Measurements from ENCODE around the gene RSPH1. TPM values are rescaled to one million over a fixed set of nuclear protein-coding genes. Genes with fewer than 3 reads are reported as not detected.

RSPH1 gene
- total RNA-seq, 1 experiment from 2014 or later: 2.6 TPM

GRCh38 chr21:42443181-42443785, 52.7 kb downstream of the RSPH1 start:
- in situ Hi-C loops (cut with HindIII; ENCODE audit: low pct_unique_long_range_greater_than_20kb, low sequenced_read_pairs): no loop called here
- DNase-seq (ENCODE audit: low read depth): no peak

GRCh38 chr21:42441963-42442362, 54.1 kb downstream of the RSPH1 start:
- in situ Hi-C loops (cut with HindIII; ENCODE audit: low pct_unique_long_range_greater_than_20kb, low sequenced_read_pairs): no loop called here

GRCh38 chr21:42440187-42440792, 55.7 kb downstream of the RSPH1 start:
- DNase-seq (ENCODE audit: low read depth): no peak
- in situ Hi-C loops (cut with HindIII; ENCODE audit: low pct_unique_long_range_greater_than_20kb, low sequenced_read_pairs): no loop called here

More at GRCh38 chr21:42441963-42442362, 54.1 kb downstream of the RSPH1 start:
- DNase-seq (ENCODE audit: low read depth): no peak

GRCh38 chr21:42439284-42440186, 56.5 kb downstream of the RSPH1 start:
- no peak for DNase-seq (ENCODE audit: low read depth)
- in situ Hi-C loops (cut with HindIII; ENCODE audit: low pct_unique_long_range_greater_than_20kb, low sequenced_read_pairs): no loop called here

GRCh38 chr21:42438316-42439205, 57.5 kb downstream of the RSPH1 start:
- DNase-seq (ENCODE audit: low read depth): no peak
- in situ Hi-C loops (cut with HindIII; ENCODE audit: low pct_unique_long_range_greater_than_20kb, low sequenced_read_pairs): no loop called here

- in situ Hi-C loops (cut with HindIII; ENCODE audit: low pct_unique_long_range_greater_than_20kb, low sequenced_read_pairs): no loop called here
- DNase-seq (ENCODE audit: low read depth): no peak
Observed at GRCh38 chr21:42437786-42438185, 58.2 kb downstream of the RSPH1 start.

- in situ Hi-C loops (cut with HindIII; ENCODE audit: low pct_unique_long_range_greater_than_20kb, low sequenced_read_pairs): no loop called here
Observed at GRCh38 chr21:42436914-42437313, 59.1 kb downstream of the RSPH1 start.

GRCh38 chr21:42435833-42436232, 60.2 kb downstream of the RSPH1 start:
- in situ Hi-C loops (cut with HindIII; ENCODE audit: low pct_unique_long_range_greater_than_20kb, low sequenced_read_pairs): no loop called here
- DNase-seq (ENCODE audit: low read depth): no peak

More at GRCh38 chr21:42436914-42437313, 59.1 kb downstream of the RSPH1 start:
- DNase-seq (ENCODE audit: low read depth): no peak

- in situ Hi-C loops (cut with HindIII; ENCODE audit: low pct_unique_long_range_greater_than_20kb, low sequenced_read_pairs): no loop called here
- no peak for DNase-seq (ENCODE audit: low read depth)
Observed at GRCh38 chr21:42435401-42435800, 60.6 kb downstream of the RSPH1 start.

- in situ Hi-C loops (cut with HindIII; ENCODE audit: low pct_unique_long_range_greater_than_20kb, low sequenced_read_pairs): no loop called here
- DNase-seq (ENCODE audit: low read depth): no peak
Observed at GRCh38 chr21:42434884-42435283, 61.1 kb downstream of the RSPH1 start.

- DNase-seq (ENCODE audit: low read depth): no peak
- in situ Hi-C loops (cut with HindIII; ENCODE audit: low pct_unique_long_range_greater_than_20kb, low sequenced_read_pairs): no loop called here
Observed at GRCh38 chr21:42433946-42434551, 62.0 kb downstream of the RSPH1 start.

GRCh38 chr21:42432695-42433094, 63.3 kb downstream of the RSPH1 start:
- DNase-seq (ENCODE audit: low read depth): no peak
- in situ Hi-C loops (cut with HindIII; ENCODE audit: low pct_unique_long_range_greater_than_20kb, low sequenced_read_pairs): no loop called here

- in situ Hi-C loops (cut with HindIII; ENCODE audit: low pct_unique_long_range_greater_than_20kb, low sequenced_read_pairs): no loop called here
- DNase-seq (ENCODE audit: low read depth): no peak
Observed at GRCh38 chr21:42431196-42431595, 64.8 kb downstream of the RSPH1 start.

- in situ Hi-C loops (cut with HindIII; ENCODE audit: low pct_unique_long_range_greater_than_20kb, low sequenced_read_pairs): no loop called here
- DNase-seq (ENCODE audit: low read depth): no peak
Observed at GRCh38 chr21:42430521-42430920, 65.5 kb downstream of the RSPH1 start.

GRCh38 chr21:42429856-42430255, 66.2 kb downstream of the RSPH1 start:
- in situ Hi-C loops (cut with HindIII; ENCODE audit: low pct_unique_long_range_greater_than_20kb, low sequenced_read_pairs): no loop called here
- DNase-seq (ENCODE audit: low read depth): no peak

GRCh38 chr21:42429021-42429420, 67.0 kb downstream of the RSPH1 start:
- in situ Hi-C loops (cut with HindIII; ENCODE audit: low pct_unique_long_range_greater_than_20kb, low sequenced_read_pairs): no loop called here

GRCh38 chr21:42427809-42428419, 68.1 kb downstream of the RSPH1 start:
- in situ Hi-C loops (cut with HindIII; ENCODE audit: low pct_unique_long_range_greater_than_20kb, low sequenced_read_pairs): no loop called here

More at GRCh38 chr21:42429021-42429420, 67.0 kb downstream of the RSPH1 start:
- DNase-seq (ENCODE audit: low read depth): no peak

More at GRCh38 chr21:42427809-42428419, 68.1 kb downstream of the RSPH1 start:
- DNase-seq (ENCODE audit: low read depth): no peak
